H1 (cell line): ENCODE results near the gene TBC1D4. TPM values are rescaled to one million over a fixed set of nuclear protein-coding genes. Genes with fewer than 3 reads are reported as not detected.

Source experiments
- CTCF ChIA-PET: fragments of 300-600 bp; sonication (Branson Sonifier 250); formaldehyde crosslinking; loops from one replicate; lab custom pipeline; 2021; ENCODE audit not compliant: partially characterized antibody; lab: Charles Lee
- POLR2A ChIA-PET: fragments of 300-600 bp; sonication (Branson Sonifier 250); formaldehyde crosslinking; loops from one replicate; lab custom pipeline; 2021; ENCODE audit warnings: inconsistent platforms; ENCODE audit not compliant: partially characterized antibody; lab: Charles Lee
- DNase-seq, 2 experiments: peaks; one replicate each; pipeline versions ENCODE4 v3.0.0 to v3.0.0-alpha.2; 2010 to 2022; ENCODE audit warnings: low spot score in 2 of 2, low read depth in 1 of 2, mixed read lengths in 1 of 2
- FAIRE-seq: peaks from 2 replicates; lab custom pipeline; 2011; peaks lifted over from hg19 to GRCh38; lab: Jason Lieb, UNC
- H2AFZ ChIP-seq: 2 replicates; pipeline ENCODE4 v1.8.1; 2012; ENCODE audit warnings: low read length, inconsistent platforms
- H2AK5ac ChIP-seq: 2 replicates; pipeline ENCODE4 v1.6.1; 2013; ENCODE audit warnings: low read depth, low read length
- H2BK120ac ChIP-seq: replicated peaks from 2 replicates; pipeline ENCODE3; 2013; ENCODE audit warnings: low read depth, low read length, inconsistent platforms
- H2BK12ac ChIP-seq: 2 replicates; pipeline ENCODE4 v1.6.1; 2013; ENCODE audit warnings: low read depth, low read length
- H2BK15ac ChIP-seq: 2 replicates; pipeline ENCODE4 v1.6.1; 2013; ENCODE audit warnings: low read length
- H2BK20ac ChIP-seq: 2 replicates; pipeline ENCODE4 v1.6.1; 2013; ENCODE audit warnings: low read length
- H2BK5ac ChIP-seq: 2 replicates; pipeline ENCODE4 v1.6.1; 2013; ENCODE audit warnings: low read depth, low read length
- H3K14ac ChIP-seq: 2 replicates; pipeline ENCODE4 v1.6.1; 2013; ENCODE audit warnings: inconsistent platforms; ENCODE audit not compliant: insufficient read length
- H3K18ac ChIP-seq: 2 replicates; pipeline ENCODE4 v1.6.1; 2013; ENCODE audit warnings: low read length; ENCODE audit errors: extremely low read depth
- H3K23ac ChIP-seq: 2 replicates; pipeline ENCODE4 v1.6.1; 2013; ENCODE audit warnings: inconsistent platforms; ENCODE audit not compliant: insufficient read length
- H3K23me2 ChIP-seq: 2 replicates; pipeline ENCODE4 v1.6.1; 2013; ENCODE audit warnings: low read depth, low read length
- H3K27ac ChIP-seq: 2 replicates; pipeline ENCODE4 v1.6.1; 2011; ENCODE audit warnings: low read depth, low read length, inconsistent platforms
- H3K27me3 ChIP-seq, 4 experiments: replicated peaks in 1 of 4; 1 replicate in 1 of 4; 2 replicates in 3 of 4; pipeline versions ENCODE4 v1.6.1 to v1.8.1; 2011 to 2013; ENCODE audit warnings: low read length in 3 of 4, mild to moderate bottlenecking in 3 of 4, inconsistent platforms in 2 of 4, mixed read lengths in 2 of 4, moderate library complexity in 1 of 4; ENCODE audit not compliant: control insufficient read depth in 3 of 4, insufficient read depth in 3 of 4; ENCODE audit errors: extremely low read depth in 1 of 4
- H3K36me3 ChIP-seq, 4 experiments: 2 replicates each; pipeline versions ENCODE4 v1.6.1 to v1.8.1; 2011 to 2013; ENCODE audit warnings: mild to moderate bottlenecking in 4 of 4, low read length in 3 of 4, moderate library complexity in 2 of 4, control low read depth in 1 of 4, inconsistent platforms in 1 of 4; ENCODE audit not compliant: insufficient read depth in 4 of 4, control insufficient read depth in 2 of 4
- H3K4ac ChIP-seq: replicated peaks from 2 replicates; pipeline ENCODE3; 2013; ENCODE audit warnings: low read length, low read depth, mixed read lengths, inconsistent platforms; ENCODE audit not compliant: insufficient read length
- H3K4me1 ChIP-seq, 4 experiments: replicated peaks in 1 of 4; 1 replicate in 1 of 4; 2 replicates in 3 of 4; pipeline versions ENCODE4 v1.6.1 to v1.8.1; 2011 to 2013; ENCODE audit warnings: low read length in 3 of 4, inconsistent platforms in 2 of 4, mixed read lengths in 1 of 4; ENCODE audit not compliant: insufficient read depth in 4 of 4, control insufficient read depth in 3 of 4
- H3K4me2 ChIP-seq, 2 experiments: 2 replicates each; pipeline versions ENCODE4 v1.6.1 to v1.8.1; 2011 to 2013; ENCODE audit warnings: low read depth in 2 of 2, low read length in 2 of 2, control low read depth in 1 of 2, inconsistent platforms in 1 of 2, mild to moderate bottlenecking in 1 of 2; ENCODE audit not compliant: insufficient read depth in 1 of 2
- H3K4me3 ChIP-seq, 4 experiments: fragments of 200-600, 300-600 bp in 1 of 4; sonication (generic), shearing (Covaris generic), sonication (Bioruptor Twin) in 1 of 4; 2 replicates each; pipeline versions ENCODE4 v1.5.1 to v1.8.1; 2011 to 2016; ENCODE audit warnings: low read length in 4 of 4, low read depth in 3 of 4, control low read depth in 2 of 4, inconsistent platforms in 2 of 4, mild to moderate bottlenecking in 2 of 4, mixed read lengths in 1 of 4, moderate library complexity in 1 of 4; ENCODE audit not compliant: insufficient read depth in 2 of 4; ENCODE audit errors: extremely low read depth in 1 of 4
- H3K56ac ChIP-seq: replicated peaks from 2 replicates; pipeline ENCODE3; 2013; ENCODE audit warnings: low read depth, mild to moderate bottlenecking, mixed read lengths, low read length, inconsistent platforms; ENCODE audit not compliant: insufficient read length
- H3K79me1 ChIP-seq: 2 replicates; pipeline ENCODE4 v1.6.1; 2013; ENCODE audit warnings: low read depth, low read length, control low read depth
- H3K79me2 ChIP-seq, 2 experiments: 2 replicates each; pipeline versions ENCODE4 v1.6.1 to v1.8.1; 2012 to 2013; ENCODE audit warnings: low read length in 2 of 2, mild to moderate bottlenecking in 2 of 2, inconsistent platforms in 1 of 2; ENCODE audit not compliant: insufficient read depth in 2 of 2, control insufficient read depth in 1 of 2
- H3K9ac ChIP-seq, 4 experiments: replicated peaks in 1 of 4; 1 replicate in 1 of 4; 2 replicates in 3 of 4; pipeline versions ENCODE4 v1.6.1 to v1.8.1; 2011 to 2013; ENCODE audit warnings: low read depth in 3 of 4, low read length in 3 of 4, control low read depth in 2 of 4, mild to moderate bottlenecking in 2 of 4, moderate library complexity in 2 of 4, inconsistent platforms in 1 of 4; ENCODE audit errors: extremely low read depth in 1 of 4
- H3K9me3 ChIP-seq, 2 experiments: 2 replicates each; pipeline versions ENCODE4 v1.6.1 to v1.8.1; 2012 to 2013; ENCODE audit warnings: mild to moderate bottlenecking in 2 of 2, moderate library complexity in 2 of 2, control low read depth in 1 of 2, inconsistent platforms in 1 of 2, low read depth in 1 of 2, low read length in 1 of 2, mixed read lengths in 1 of 2; ENCODE audit not compliant: insufficient read depth in 2 of 2
- H4K20me1 ChIP-seq, 2 experiments: replicated peaks in 1 of 2; 2 replicates each; pipeline versions ENCODE3 to v1.8.1; 2011 to 2013; ENCODE audit warnings: inconsistent platforms in 2 of 2, low read length in 2 of 2, mild to moderate bottlenecking in 1 of 2; ENCODE audit not compliant: insufficient read depth in 2 of 2, control insufficient read depth in 1 of 2
- H4K5ac ChIP-seq: 2 replicates; pipeline ENCODE4 v1.6.1; 2013; ENCODE audit warnings: low read length, low read depth, mixed read lengths, inconsistent platforms; ENCODE audit not compliant: insufficient read length
- H4K8ac ChIP-seq: 2 replicates; pipeline ENCODE4 v1.8.0; 2013; ENCODE audit warnings: mild to moderate bottlenecking, moderate library complexity, low read length, inconsistent platforms; ENCODE audit not compliant: insufficient read depth; ENCODE audit errors: extremely low read depth
- H4K91ac ChIP-seq: replicated peaks from 2 replicates; pipeline ENCODE3; 2013; ENCODE audit warnings: low read length, mixed read lengths, inconsistent platforms; ENCODE audit not compliant: insufficient read length
- FOSL1 ChIP-seq: IDR thresholded peaks from 2 replicates; pipeline ENCODE4 v1.6.1; 2011; ENCODE audit warnings: mild to moderate bottlenecking, low read depth, low read length, moderate library complexity; ENCODE audit not compliant: insufficient read depth
- NANOG ChIP-seq: IDR thresholded peaks from 2 replicates; pipeline ENCODE4 v1.6.1; 2011; ENCODE audit warnings: low read length, low read depth, mild to moderate bottlenecking, inconsistent platforms; ENCODE audit not compliant: insufficient read depth, poor library complexity, severe bottlenecking
- TBP ChIP-seq: IDR thresholded peaks from 2 replicates; pipeline ENCODE4 v1.6.1; 2011; ENCODE audit warnings: low read depth, low read length, improper control_type of control experiment
- WGBS, 2 experiments: shearing (Covaris generic) in 1 of 2; methylation state at CpG; one replicate each; pipeline versions ENCODE4 v1.1.6 to v1.1.7; 2013 to 2015; ENCODE audit warnings: low lambda C conversion rate in 2 of 2, mixed read lengths in 2 of 2, inconsistent platforms in 1 of 2, low coverage in 1 of 2, missing lambda C conversion rate in 1 of 2; ENCODE audit not compliant: insufficient replicate concordance in 2 of 2, insufficient coverage in 1 of 2, insufficient read length in 1 of 2; ENCODE audit errors: extremely low coverage in 1 of 2, missing lambda C conversion rate in 1 of 2; 5-methylcytosine and 5-hydroxymethylcytosine counted together
- polyA plus RNA-seq, 7 experiments: library from polyadenylated mRNA; depleted of rRNA in 3 of 7; stranded (reverse) in 5 of 7; unstranded in 2 of 7; fragments of >200 nt in 5 of 7; fragments of 200-250 nt in 2 of 7; gene quantifications; 1 replicate in 5 of 7; 2 replicates in 1 of 7; 4 replicates in 1 of 7; pipeline versions ENCODE4 v1.2.1 to v1.2.3, GENCODE V29; 2011 to 2013; ENCODE audit warnings: missing spikeins in 2 of 7, mixed read lengths in 2 of 7
- total RNA-seq: library from RNA; stranded (reverse); fragmentation: NEBNext Ultra II Directional; extraction: Animal tissue kit (Norgen Biotek cat#: 25700); gene quantifications from 2 replicates; pipeline ENCODE4 v1.2.1, GENCODE V29; 2021

The TBC1D4 gene
- total and polyA plus RNA-seq, 2 of the 8 experiments (the other 6 are each of a cell fraction or from before 2014, with no cell fraction given): 16.7 to 39.0 TPM

- Histone ChIP-seq H3K4me2 (no peak overlapping the region), H4K5ac (no peak overlapping the region), H3K9ac (no peak overlapping the region), H3K23me2 (no peaks in the 10 kb centered on the region), H2BK20ac (no peak overlapping the region), H3K36me3 (no peaks in the 10 kb centered on the region), H3K14ac (no peak overlapping the region), H2BK5ac (no peak overlapping the region), H2BK12ac (no peak overlapping the region), H2BK15ac (no peak overlapping the region), H4K91ac (no peak overlapping the region), H3K4me3 (no peak overlapping the region), H3K79me2 (peaks cover 0 to 2% of the 10 kb centered on the region in 2 experiments; a peak in 1 of 4 replicates), H2BK120ac (no peak overlapping the region), H3K4ac (no peak overlapping the region), H3K9me3 (no peaks in the 10 kb centered on the region), H2AK5ac (no peak overlapping the region), H3K27me3 (no peaks in the 10 kb centered on the region), H3K27ac (no peak overlapping the region), H4K8ac (no peak overlapping the region), H3K18ac (no peak overlapping the region), H2AFZ (no peak overlapping the region), H3K56ac (no peak overlapping the region), H3K23ac (no peak overlapping the region), H3K4me1 (no peaks in the 10 kb centered on the region), H3K79me1 (no peaks in the 10 kb centered on the region; the same call in 1 of the 2 replicates), H4K20me1 (peaks cover 0 to 1% of the 10 kb centered on the region in 2 experiments)
- DNase-seq (no peak), FAIRE-seq (no peak)
- ChIA-PET CTCF (interaction anchor here (1.2 to 1.8 kb wide), 2 partner anchors 13 to 28 kb away, joined by 4 to 10 read pairs; no protein-coding TSS in a partner anchor), POLR2A (no interaction called here)
- WGBS, 2 experiments: 90% methylated on average over 1 of the region's 1 CpG; no CpG with 5 or more reads in 1 of the 2 experiments
- TF ChIP-seq NANOG: no peak
- TF ChIP-seq FOSL1: no peak
- TF ChIP-seq TBP: no peak
Observed at GRCh38 chr13:75385708-75386083, 96.3 kb downstream of the TBC1D4 start.
